Right renal pelvis (tissue), 4 donors: ENCODE measurements around the gene ROR2. TPM values are rescaled to one million over a fixed set of nuclear protein-coding genes. Genes with fewer than 3 reads are reported as not detected.
"Not testable (repeated sequence)": the region's sequence is repeated elsewhere in the genome, so short reads cannot be mapped to it uniquely, and the experiment has no call there.

Experiments
- DNase-seq, 4 donors: peaks; one replicate each; pipeline ENCODE4 v3.0.0-alpha.2; 2013; ENCODE audit warnings: low read depth in 4 of 4, low spot score in 3 of 4, missing footprints in 1 of 4
- polyA plus RNA-seq, 4 donors: library from polyadenylated mRNA; unstranded; fragments of 120-200 nt; gene quantifications; one replicate each; pipeline ENCODE4 v1.2.1, GENCODE V29; 2013; ENCODE audit not compliant: insufficient read length in 4 of 4

ROR2 gene
- polyA plus RNA-seq, result 10 to 100 TPM; 14.6 to 19.1 (median 17.7) TPM

GRCh38 chr9:91949946-91950664 is at the start of gene ROR2:
TSS of gene ROR2 (minus strand) at chr9:91950228.
- peak in 3 of 4 donors; percentile 72 to 80 (median 76) for DNase-seq

GRCh38 chr9:91995000-91995655 is 45.1 kb upstream of the ROR2 start:
- DNase-seq, result no peak

DNA sequence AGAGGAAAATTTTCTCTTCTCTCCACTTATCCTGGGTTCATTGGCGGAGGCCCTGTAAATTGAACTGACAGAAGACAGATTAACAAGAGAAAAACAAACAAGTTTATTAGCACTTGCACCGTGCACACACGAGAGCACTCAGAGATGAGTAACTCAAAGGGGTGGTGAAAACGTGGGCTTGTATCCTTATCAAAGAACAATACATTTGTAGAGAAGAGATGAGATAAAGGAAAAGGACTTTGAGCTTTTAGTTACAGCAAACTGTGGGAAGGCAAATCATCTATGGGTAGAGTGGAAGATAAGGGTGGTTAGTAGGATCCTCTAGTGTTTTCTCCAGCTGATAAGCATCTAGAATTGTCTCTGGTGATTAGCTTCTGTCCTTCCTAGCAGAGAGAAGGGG is 44.4 kb upstream of the ROR2 start:
- DNase-seq, result no peak

DNA sequence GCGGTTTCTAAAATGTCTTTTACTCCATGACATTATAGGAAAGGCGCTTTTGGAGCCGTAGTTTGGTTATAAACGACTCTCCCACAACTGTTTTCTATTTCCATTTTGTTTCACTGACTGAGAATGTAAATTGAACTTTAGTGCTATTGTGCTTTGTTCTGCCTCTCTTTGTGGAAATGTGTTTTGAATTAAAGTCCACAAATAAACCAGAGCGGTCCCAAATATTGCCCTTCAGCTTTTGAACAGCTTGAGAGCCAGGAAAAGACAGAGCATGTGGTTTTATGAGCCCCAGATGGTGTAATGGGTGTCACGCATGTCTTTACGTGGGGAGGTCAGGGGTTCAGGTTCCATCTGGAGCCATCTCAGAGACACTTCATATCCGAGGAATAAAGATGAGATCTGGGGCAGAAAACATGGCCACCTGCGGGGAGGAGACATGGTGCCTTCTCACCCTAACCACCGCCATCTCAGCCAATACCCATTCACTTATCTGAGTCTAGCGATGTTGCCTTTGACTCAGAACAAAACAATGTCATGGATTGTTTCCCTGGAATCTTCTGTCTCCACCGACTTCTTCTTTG is 42.5 kb upstream of the ROR2 start:
- DNase-seq, result no peak

DNA sequence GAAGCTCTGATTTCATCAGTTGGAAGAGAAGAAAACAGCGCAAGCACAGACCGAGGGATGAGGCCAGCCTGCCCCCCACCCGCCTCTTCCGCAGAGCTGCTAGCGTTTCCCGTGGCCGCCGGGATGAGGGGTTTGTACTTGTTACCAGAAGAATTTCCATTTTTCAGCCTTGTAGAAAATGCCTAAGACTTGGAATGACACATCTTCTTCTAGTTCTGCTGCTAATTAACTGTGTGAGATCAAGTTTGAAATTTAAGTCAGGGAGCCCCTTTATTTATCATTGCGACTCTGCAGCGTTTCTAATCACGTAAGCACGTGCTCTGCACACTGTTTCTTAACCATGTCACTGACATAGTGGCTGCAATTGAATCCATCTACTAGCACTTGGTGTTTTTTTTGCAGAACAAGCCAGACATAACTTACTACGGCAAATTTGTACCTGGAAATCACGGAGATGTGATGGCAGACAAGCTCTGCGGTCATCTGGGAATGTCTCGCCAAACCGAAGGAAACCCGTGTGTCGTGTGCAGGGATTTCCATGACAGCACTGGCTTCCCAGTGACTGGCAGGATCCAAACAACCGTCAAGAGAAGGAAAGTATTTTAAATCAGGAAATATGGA is 41.8 kb upstream of the ROR2 start:
- DNase-seq, result no peak

GRCh38 chr9:91986248-91986647 is 36.2 kb upstream of the ROR2 start:
- DNase-seq, result no peak

GRCh38 chr9:91985692-91986091 is 35.7 kb upstream of the ROR2 start:
- DNase-seq, result no peak

- no peak for DNase-seq
Measured at GRCh38 chr9:91978740-91979414, 28.8 kb upstream of the ROR2 start.

DNA sequence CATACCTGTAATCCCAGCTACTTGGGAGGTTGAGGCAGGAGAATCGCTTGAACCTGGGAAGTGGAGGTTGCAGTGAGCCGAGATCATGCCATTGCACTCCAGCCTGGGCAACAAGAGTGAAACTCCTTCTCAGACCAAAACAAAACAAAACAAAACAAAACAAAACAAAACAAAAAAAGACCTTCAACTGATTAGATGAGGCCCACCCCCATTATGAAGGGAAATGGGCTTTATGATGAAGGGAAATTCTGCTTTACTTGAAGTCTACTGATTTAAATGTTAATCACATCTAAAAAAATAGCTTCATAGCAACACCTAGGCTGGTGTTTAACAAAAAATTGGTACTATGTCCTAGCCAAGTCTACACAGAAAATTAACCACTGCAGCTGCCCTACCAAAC is 25.2 kb upstream of the ROR2 start:
- not testable (repeated sequence) for DNase-seq

- DNase-seq, result no peak
Measured at GRCh38 chr9:91972711-91973110, 22.7 kb upstream of the ROR2 start.

DNA sequence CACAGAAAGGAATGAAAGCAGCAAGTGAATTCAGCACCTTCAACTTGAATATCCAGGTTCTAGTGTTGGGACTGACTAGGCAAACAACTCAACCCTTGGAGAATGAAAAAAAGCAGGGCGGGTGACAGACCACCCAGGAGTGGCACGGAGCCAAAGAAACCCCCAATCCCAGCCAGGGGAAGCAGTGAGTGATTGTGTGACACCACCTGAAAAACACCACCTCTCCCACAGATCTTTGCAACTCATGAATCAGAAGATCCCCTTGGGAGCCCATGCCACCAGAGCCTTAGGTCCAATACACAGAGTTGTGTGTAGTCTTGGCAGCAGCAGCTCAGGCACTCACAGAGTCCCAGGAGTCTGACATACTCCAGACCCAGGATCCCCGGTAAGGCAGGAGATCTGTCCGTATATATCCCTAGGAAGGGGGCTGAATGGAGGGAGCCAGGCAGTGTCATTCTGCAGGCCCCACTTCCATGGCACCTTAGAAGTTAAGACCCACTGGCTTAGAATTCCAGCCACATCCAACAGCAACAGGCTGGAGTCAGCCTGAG is 22.1 kb upstream of the ROR2 start:
- no peak for DNase-seq

DNA sequence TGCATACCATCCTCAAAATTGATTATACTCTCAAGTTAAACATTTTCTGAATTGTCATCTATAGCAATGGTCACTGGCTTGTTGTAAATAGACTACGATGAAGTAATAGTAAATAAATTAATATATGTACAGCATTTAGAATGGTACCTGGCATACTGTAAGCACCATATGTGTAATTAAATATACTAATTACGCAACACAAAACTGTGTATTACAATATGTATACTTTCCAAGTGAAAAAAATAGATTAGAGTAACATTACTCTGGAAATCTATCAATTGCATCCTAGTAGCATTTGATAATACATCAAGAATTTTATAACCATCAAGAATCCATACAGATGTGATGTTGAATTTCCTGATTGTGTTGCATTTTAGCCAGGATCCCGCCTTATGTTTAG is 17.2 kb upstream of the ROR2 start:
- no peak for DNase-seq

- DNase-seq, result no peak
Measured at GRCh38 chr9:91966503-91966902, 16.5 kb upstream of the ROR2 start.

- no peak for DNase-seq
Measured at GRCh38 chr9:91963711-91964240, 13.7 kb upstream of the ROR2 start.

DNA sequence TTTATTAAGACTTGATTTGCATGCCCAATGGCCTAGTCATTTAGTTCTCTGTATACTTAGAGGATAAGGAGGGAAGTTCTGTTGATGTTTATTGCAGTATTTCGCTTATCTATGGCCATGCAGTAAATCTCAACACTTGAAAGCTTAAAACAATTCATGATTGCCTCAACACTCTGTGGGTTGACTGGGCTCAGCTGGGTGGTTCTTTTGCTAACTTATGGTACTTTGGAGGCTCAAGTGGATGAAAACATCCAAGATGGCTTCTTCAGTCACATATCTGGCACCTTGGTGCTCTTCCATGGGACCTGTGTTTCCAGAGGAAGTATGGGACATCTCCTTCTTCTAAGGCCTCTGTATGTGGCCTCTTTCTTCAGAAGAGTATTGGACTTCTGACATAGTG is 10.3 kb upstream of the ROR2 start:
- DNase-seq, result no peak

DNA sequence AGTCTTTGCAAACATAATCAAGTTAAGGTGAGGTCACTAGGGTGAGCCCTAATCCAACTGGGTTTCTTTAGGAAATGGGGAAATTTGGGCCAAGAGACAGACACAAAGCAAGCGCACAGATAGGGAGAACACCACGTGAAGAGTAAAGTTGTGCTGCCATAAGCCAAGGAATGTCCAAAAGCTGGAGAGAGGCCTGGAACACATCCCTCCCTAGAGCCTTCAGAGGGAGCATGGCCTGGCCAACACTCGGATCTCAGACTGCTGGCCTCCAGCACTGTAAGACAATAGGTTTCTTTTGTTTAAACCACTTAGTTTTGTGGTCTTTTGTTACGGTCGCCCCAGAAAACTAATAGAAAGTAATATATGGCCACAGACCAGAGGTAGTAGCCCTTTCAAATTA is 8.1 kb upstream of the ROR2 start:
- no peak for DNase-seq

DNA sequence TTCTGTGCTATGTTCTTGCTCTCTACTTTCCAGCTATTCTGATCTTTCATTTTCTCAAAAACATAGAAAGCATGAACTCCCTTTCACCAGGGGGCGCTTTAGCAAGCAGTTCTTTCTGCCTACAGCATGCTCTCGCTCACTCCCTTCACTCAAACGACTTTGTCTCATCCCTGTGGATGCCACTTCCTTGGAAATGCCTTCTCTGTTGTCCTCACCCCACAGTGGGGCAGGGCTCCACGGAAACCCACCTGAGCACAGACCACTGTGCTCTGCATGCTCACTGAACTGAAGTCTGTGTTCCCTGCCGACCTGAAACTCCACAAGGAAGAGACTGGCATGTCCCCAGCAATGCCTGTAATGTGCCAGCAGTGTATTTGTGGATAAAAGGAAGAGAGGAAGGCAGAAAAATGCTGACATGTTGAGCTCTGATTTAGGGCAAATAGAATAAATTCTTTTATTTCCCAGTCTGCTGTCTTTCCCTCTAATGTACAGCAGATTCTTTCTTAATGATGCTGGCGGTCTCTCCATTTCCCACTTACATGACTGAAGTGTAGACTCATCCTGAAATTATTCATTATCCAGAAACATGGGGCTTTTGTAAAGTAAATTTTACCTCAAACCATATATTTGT is 4.9 kb upstream of the ROR2 start:
- peak in 1 of 4 donors; percentile 52 for DNase-seq

DNA sequence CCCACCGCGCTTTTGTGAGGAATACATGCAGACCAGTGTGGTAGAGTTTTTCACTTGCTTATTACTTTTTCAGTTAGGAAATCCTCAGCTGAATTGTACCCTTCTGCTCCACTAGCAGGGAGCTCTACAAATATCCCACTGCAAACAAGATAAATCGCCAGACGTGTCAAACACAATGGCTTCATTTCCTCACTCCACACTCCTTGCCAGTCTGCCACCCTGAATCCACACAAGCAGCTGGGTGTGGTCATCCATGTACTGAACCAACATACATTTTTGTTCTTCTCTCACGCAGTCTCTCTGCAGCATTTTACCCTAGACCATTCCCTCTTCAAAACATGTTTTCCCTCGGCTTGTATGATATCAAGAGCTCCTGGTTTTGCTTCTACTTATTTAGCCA is 3.7 kb upstream of the ROR2 start:
- DNase-seq, result no peak

- no peak for DNase-seq
Measured at GRCh38 chr9:91951944-91952520, 2.0 kb upstream of the ROR2 start.
